Lung (tissue), 12 donors: ENCODE results near the gene CARNS1. TPM values are rescaled to one million over a fixed set of nuclear protein-coding genes. Genes with fewer than 3 reads are reported as not detected.

Experiments
- ATAC-seq: fragments of 200-7000 bp; cut with Tn5 transposase; one replicate; pipeline ENCODE4 v1.9.1; 2020; ENCODE audit warnings: moderate number of reproducible peaks; ENCODE audit not compliant: insufficient read depth, low FRiP score
- DNase-seq, 3 donors: peaks; one replicate each; pipeline ENCODE4 v3.0.0-alpha.2; 2013 to 2017
- H3K27ac ChIP-seq, 2 donors: one replicate each; pipeline ENCODE4 v1.5.1; 2013; ENCODE audit warnings: mild to moderate bottlenecking in 2 of 2, moderate library complexity in 2 of 2, control low read depth in 1 of 2, inconsistent platforms in 1 of 2, low read depth in 1 of 2, low read length in 1 of 2
- H3K27me3 ChIP-seq, 3 donors: one replicate each; pipeline ENCODE4 v1.5.1; 2013; ENCODE audit warnings: low read length in 2 of 3; ENCODE audit not compliant: control insufficient read depth in 3 of 3, insufficient read depth in 3 of 3
- H3K36me3 ChIP-seq, 4 donors: one replicate each; pipeline ENCODE4 v1.5.1; 2013; ENCODE audit warnings: low read length in 4 of 4, mild to moderate bottlenecking in 1 of 4, moderate library complexity in 1 of 4; ENCODE audit not compliant: control insufficient read depth in 4 of 4, insufficient read depth in 4 of 4
- H3K4me1 ChIP-seq, 5 donors: one replicate each; pipeline ENCODE4 v1.5.1; 2013; ENCODE audit warnings: low read length in 5 of 5, mild to moderate bottlenecking in 2 of 5, moderate library complexity in 1 of 5; ENCODE audit not compliant: control insufficient read depth in 5 of 5, insufficient read depth in 5 of 5
- H3K4me3 ChIP-seq: one replicate; pipeline ENCODE4 v1.5.1; 2013; ENCODE audit warnings: mild to moderate bottlenecking, control low read depth, moderate library complexity
- H3K9ac ChIP-seq, 2 donors: one replicate each; pipeline ENCODE4 v1.5.1; 2013; ENCODE audit warnings: low read length in 2 of 2, control low read depth in 1 of 2; ENCODE audit not compliant: insufficient read depth in 1 of 2
- H3K9me3 ChIP-seq, 4 donors: one replicate each; pipeline ENCODE4 v1.5.1; 2013; ENCODE audit warnings: low read length in 3 of 4, mild to moderate bottlenecking in 1 of 4, moderate library complexity in 1 of 4; ENCODE audit not compliant: control insufficient read depth in 4 of 4, insufficient read depth in 3 of 4
- CTCF ChIP-seq: IDR thresholded peaks from 2 replicates; pipeline ENCODE4 v1.5.1; 2012; ENCODE audit warnings: mild to moderate bottlenecking; ENCODE audit errors: control extremely low read depth, extremely low read depth
- WGBS, 2 donors: extraction: QIAGEN DNeasy Blood & Tissue Kit; methylation state at CpG; one replicate each; pipeline ENCODE4 v1.1.7; 2013; 5-methylcytosine and 5-hydroxymethylcytosine counted together
- polyA plus RNA-seq, 2 donors: library from polyadenylated mRNA; stranded (reverse); fragments of 200-250 nt; gene quantifications; one replicate each; pipeline ENCODE4 v1.2.1, GENCODE V29; 2013
- total RNA-seq, 2 donors: library from RNA; depleted of rRNA in 1 of 2; stranded (reverse); fragments of >200 nt in 1 of 2; gene quantifications; one replicate each; pipeline ENCODE4 v1.2.1, GENCODE V29; 2014 to 2021
- donor health status: control.
- donor health status: control.
- donor health status: Bipolar disorder and iron deficiency.
- donor health status: healthy.
- donor health status: DM: yes; HTN: yes; CAD: no.

The CARNS1 gene
- total and polyA plus RNA-seq, 4 donors = 0.15 to 1.7 (median 1.4) TPM

- Histone ChIP-seq H3K9me3 (peaks cover 0 to 2% (median 0%) of the 10 kb centered on the region in 4 donors), H3K9ac (no peak overlapping the region), H3K27ac (no peak overlapping the region), H3K36me3 (no peaks in the 10 kb centered on the region), H3K27me3 (peaks cover 0 to 3% (median 2%) of the 10 kb centered on the region in 3 donors), H3K4me1 (peaks cover 0 to 24% (median 21%) of the 10 kb centered on the region in 5 donors), H3K4me3 (no peak overlapping the region)
- ATAC-seq (no peak), DNase-seq (no peak)
- TF ChIP-seq CTCF = no peak
- WGBS, 2 donors = 78 to 81% methylated on average over 2 of the region's 2 CpGs
Measured at GRCh38 chr11:67413266-67413849, 2.1 kb upstream of the CARNS1 start.

GRCh38 chr11:67416416-67417335, 1.2 kb downstream of the CARNS1 start:
- WGBS, 2 donors = 48 to 54% methylated on average over 21 of the region's 21 CpGs
- peak; percentile 58 to 78 (median 64) for DNase-seq

GRCh38 chr11:67417425-67417824, 1.9 kb downstream of the CARNS1 start:
- Histone ChIP-seq H3K27ac (peak overlapping the region; percentile 26 to 36), H3K27me3 (peaks cover 0 to 3% (median 2%) of the 10 kb centered on the region in 3 donors)
- no peak for DNase-seq

More at GRCh38 chr11:67416416-67417335, 1.2 kb downstream of the CARNS1 start:
- Histone ChIP-seq H3K9me3 (peaks cover 0 to 2% (median 0%) of the 10 kb centered on the region in 4 donors), H3K27ac (peak overlapping the region; percentile 26 to 36), H3K27me3 (peaks cover 0 to 3% (median 2%) of the 10 kb centered on the region in 3 donors), H3K4me1 (peaks cover 0 to 41% (median 18%) of the 10 kb centered on the region in 5 donors), H3K4me3 (no peak overlapping the region), H3K9ac (no peak overlapping the region), H3K36me3 (no peaks in the 10 kb centered on the region)
- TF ChIP-seq CTCF = no peak
- ATAC-seq = no peak

More at GRCh38 chr11:67417425-67417824, 1.9 kb downstream of the CARNS1 start:
- Histone ChIP-seq H3K36me3 (no peaks in the 10 kb centered on the region), H3K9me3 (peaks cover 0 to 2% (median 0%) of the 10 kb centered on the region in 4 donors), H3K4me3 (no peak overlapping the region), H3K9ac (no peak overlapping the region), H3K4me1 (peaks cover 0 to 41% (median 18%) of the 10 kb centered on the region in 5 donors)
- no peak for ATAC-seq
- WGBS, 2 donors = 82 to 91% methylated on average over 10 to 12 of the region's 12 CpGs
- TF ChIP-seq CTCF = no peak
